ENCODE results near the gene ARL6.

DNA sequence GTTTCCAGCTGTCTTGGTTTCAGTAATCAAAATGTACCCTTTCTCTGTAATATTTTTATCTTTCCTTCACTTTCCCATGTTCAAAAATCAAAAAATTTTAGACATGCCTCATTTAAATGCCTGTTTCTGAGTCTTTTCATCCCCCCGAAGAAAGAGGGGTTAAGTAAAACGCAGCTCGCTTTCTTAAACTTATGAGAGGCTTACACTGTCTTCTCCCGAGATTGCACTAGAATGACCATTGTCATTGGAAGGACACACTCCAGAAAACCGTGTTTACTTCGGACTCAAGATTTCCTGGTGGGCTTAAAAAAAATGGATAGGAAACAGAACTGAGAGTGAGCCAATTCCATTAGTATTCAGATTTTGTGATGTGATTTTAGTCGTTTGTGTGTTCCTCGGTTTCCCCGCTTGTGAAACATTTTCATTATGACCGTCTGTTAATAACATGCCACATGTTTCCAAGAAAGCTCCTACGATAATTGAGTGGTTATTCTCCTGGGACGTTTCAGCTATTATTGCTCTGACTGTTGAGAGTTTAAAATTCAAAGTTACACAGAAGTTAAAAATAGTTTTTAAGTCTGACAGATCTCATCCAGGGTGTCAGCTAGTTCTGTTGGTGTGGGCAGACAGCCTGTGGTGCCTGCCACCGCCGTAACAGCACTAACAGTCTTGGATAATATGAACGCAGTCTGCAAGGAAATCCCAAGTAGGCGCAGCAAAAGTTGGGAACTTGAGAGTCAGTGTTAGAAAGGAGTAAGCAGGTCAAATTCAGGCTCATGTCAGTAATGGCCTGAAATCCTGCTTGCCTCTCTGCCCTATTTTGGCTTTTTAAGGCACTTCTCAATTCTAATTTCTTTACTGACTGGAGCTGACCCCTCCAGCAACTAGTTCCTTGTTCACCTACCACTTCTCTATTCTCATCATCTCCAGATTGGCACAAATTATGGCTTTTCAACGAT, 58.8 kb downstream of the ARL6 start:
- TF ChIP-seq RARB (CRISPR knock-in tag; IDR thresholded peaks at IDR 0.05): no peak
- TF ChIP-seq ISL1 (CRISPR knock-in tag; IDR thresholded peaks at IDR 0.05): no peak
- no peak for TF ChIP-seq ZC3H10 (CRISPR knock-in tag; IDR thresholded peaks at IDR 0.05)
- no peak for TF ChIP-seq PPARA (CRISPR knock-in tag; IDR thresholded peaks at IDR 0.05; ENCODE audit: borderline replicate concordance)
- no peak for TF ChIP-seq POU6F1 (CRISPR knock-in tag; IDR thresholded peaks at IDR 0.05; ENCODE audit: borderline replicate concordance, low read depth)
- TF ChIP-seq ZFP30 (CRISPR knock-in tag; IDR thresholded peaks at IDR 0.05): no peak
- no peak for TF ChIP-seq CSDC2 (CRISPR knock-in tag; IDR thresholded peaks at IDR 0.05)
- TF ChIP-seq GLIS3 (CRISPR knock-in tag; IDR thresholded peaks at IDR 0.05): no peak
- no peak for TF ChIP-seq CREB5 (CRISPR knock-in tag; IDR thresholded peaks at IDR 0.05; ENCODE audit: low read depth)
- no peak for TF ChIP-seq ZNF70 (CRISPR knock-in tag; IDR thresholded peaks at IDR 0.05)
- no peak for TF ChIP-seq ESRRG (CRISPR knock-in tag; IDR thresholded peaks at IDR 0.05)
- TF ChIP-seq, protein P1, sequence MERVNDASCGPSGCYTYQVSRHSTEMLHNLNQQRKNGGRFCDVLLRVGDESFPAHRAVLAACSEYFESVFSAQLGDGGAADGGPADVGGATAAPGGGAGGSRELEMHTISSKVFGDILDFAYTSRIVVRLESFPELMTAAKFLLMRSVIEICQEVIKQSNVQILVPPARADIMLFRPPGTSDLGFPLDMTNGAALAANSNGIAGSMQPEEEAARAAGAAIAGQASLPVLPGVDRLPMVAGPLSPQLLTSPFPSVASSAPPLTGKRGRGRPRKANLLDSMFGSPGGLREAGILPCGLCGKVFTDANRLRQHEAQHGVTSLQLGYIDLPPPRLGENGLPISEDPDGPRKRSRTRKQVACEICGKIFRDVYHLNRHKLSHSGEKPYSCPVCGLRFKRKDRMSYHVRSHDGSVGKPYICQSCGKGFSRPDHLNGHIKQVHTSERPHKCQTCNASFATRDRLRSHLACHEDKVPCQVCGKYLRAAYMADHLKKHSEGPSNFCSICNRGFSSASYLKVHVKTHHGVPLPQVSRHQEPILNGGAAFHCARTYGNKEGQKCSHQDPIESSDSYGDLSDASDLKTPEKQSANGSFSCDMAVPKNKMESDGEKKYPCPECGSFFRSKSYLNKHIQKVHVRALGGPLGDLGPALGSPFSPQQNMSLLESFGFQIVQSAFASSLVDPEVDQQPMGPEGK (CRISPR knock-in tag; IDR thresholded peaks at IDR 0.05; ENCODE audit: borderline replicate concordance): no peak
- TF ChIP-seq ZNF565 (CRISPR knock-in tag; conservative IDR thresholded peaks at IDR 0.05; ENCODE audit: low read depth): no peak
